Gastroesophageal sphincter (tissue), 4 donors: ENCODE results near the gene ADGRG7. TPM values are rescaled to one million over a fixed set of nuclear protein-coding genes. Genes with fewer than 3 reads are reported as not detected.
"Not testable (repeated sequence)": the region's sequence is repeated elsewhere in the genome, so short reads cannot be mapped to it uniquely, and the experiment has no call there.

Source experiments
- ATAC-seq: fragments of 150-250 bp; one replicate; pipeline ENCODE4 v1.9.1; 2016; ENCODE audit warnings: mild to moderate bottlenecking, moderate library complexity
- H3K27ac ChIP-seq, 4 donors: fragments of 200-600 bp; sonication (generic) in 3 of 4; 1 replicate in 3 of 4; 2 replicates in 1 of 4; pipeline ENCODE4 v1.5.1; 2016 to 2019
- H3K27me3 ChIP-seq: fragments of 200-600 bp; sonication (generic); one replicate; pipeline ENCODE4 v1.5.1; 2019
- H3K36me3 ChIP-seq, 2 donors: fragments of 200-600 bp; sonication (generic); one replicate each; pipeline ENCODE4 v1.5.1; 2019; ENCODE audit warnings: control low read depth in 1 of 2
- H3K4me1 ChIP-seq, 3 donors: fragments of 200-600 bp; sonication (generic); 1 replicate in 2 of 3; 2 replicates in 1 of 3; pipeline ENCODE4 v1.5.1; 2016 to 2019; ENCODE audit warnings: control low read depth in 2 of 3
- H3K4me3 ChIP-seq, 2 donors: fragments of 200-600 bp; sonication (generic); one replicate each; pipeline ENCODE4 v1.5.1; 2019; ENCODE audit warnings: mild to moderate bottlenecking in 1 of 2, moderate library complexity in 1 of 2
- H3K9me3 ChIP-seq, 3 donors: fragments of 200-600 bp; sonication (generic); one replicate each; pipeline ENCODE4 v1.5.1; 2017 to 2019; ENCODE audit warnings: control low read depth in 2 of 3
- CTCF ChIP-seq, 4 experiments: fragments of 200-600 bp in 2 of 4; fragments of 450-650 bp in 2 of 4; sonication (generic) in 1 of 4; IDR thresholded peaks; one replicate each; pipeline ENCODE4 v1.5.1; 2017 to 2019; ENCODE audit warnings: antibody characterized with exemption in 4 of 4, mild to moderate bottlenecking in 2 of 4, moderate library complexity in 2 of 4
- EP300 ChIP-seq: sonication (generic); formaldehyde crosslinking; IDR thresholded peaks from one replicate; pipeline ENCODE4 v1.6.1; 2017; ENCODE audit warnings: antibody characterized with exemption, mild to moderate bottlenecking
- POLR2A ChIP-seq, 2 donors: fragments of 450-650 bp; IDR thresholded peaks; one replicate each; pipeline ENCODE4 v1.6.1; 2017; ENCODE audit warnings: antibody characterized with exemption in 2 of 2, mild to moderate bottlenecking in 2 of 2, moderate library complexity in 1 of 2
- POLR2AphosphoS5 ChIP-seq: sonication (generic); formaldehyde crosslinking; IDR thresholded peaks from one replicate; pipeline ENCODE4 v1.6.1; 2017; ENCODE audit warnings: antibody characterized with exemption
- WGBS, 2 donors: methylation state at CpG; one replicate each; pipeline ENCODE4 v1.1.5; 2018; ENCODE audit warnings: low coverage in 1 of 2; 5-methylcytosine and 5-hydroxymethylcytosine counted together
- total RNA-seq, 4 donors: library from RNA; depleted of rRNA; stranded (reverse); fragments of >200 nt; gene quantifications; one replicate each; pipeline ENCODE4 v1.1.0, GENCODE V29; 2016

Gene ADGRG7
- total RNA-seq, 4 donors from 2014 or later: 0.13 TPM; not detected in 3

GRCh38 chr3:100580147-100580546, 29.3 kb upstream of the ADGRG7 start:
- TF ChIP-seq EP300 (no peak), CTCF (IDR thresholded peaks at IDR 0.05) (no peak), POLR2AphosphoS5 (no peak), POLR2A (IDR thresholded peaks at IDR 0.05) (no peak)
- Histone ChIP-seq H3K27ac (no peak overlapping the region), H3K27me3 (no peaks in the 10 kb centered on the region), H3K4me1 (no peaks in the 10 kb centered on the region), H3K9me3 (no peaks in the 10 kb centered on the region), H3K4me3 (no peak overlapping the region), H3K36me3 (peaks cover 0 to 13% of the 10 kb centered on the region in 2 donors)
- ATAC-seq: no peak
- 28 to 53% methylated on average over 2 of the region's 2 CpGs for WGBS, 2 donors

GRCh38 chr3:100581650-100582049, 27.8 kb upstream of the ADGRG7 start:
- Histone ChIP-seq H3K27ac (no peak overlapping the region), H3K4me3 (no peak overlapping the region), H3K9me3 (no peaks in the 10 kb centered on the region), H3K27me3 (no peaks in the 10 kb centered on the region), H3K36me3 (peaks cover 0 to 13% of the 10 kb centered on the region in 2 donors), H3K4me1 (no peaks in the 10 kb centered on the region)
- TF ChIP-seq POLR2A (IDR thresholded peaks at IDR 0.05) (no peak), CTCF (IDR thresholded peaks at IDR 0.05) (no peak), EP300 (no peak), POLR2AphosphoS5 (no peak)
- WGBS, 2 donors: 60% methylated on average over 1 of the region's 1 CpG; no CpG with 5 or more reads in 1 of the 2 donors
- ATAC-seq: no peak

GRCh38 chr3:100582157-100582556, 27.2 kb upstream of the ADGRG7 start:
- H3K36me3 ChIP-seq: peaks cover 0 to 13% of the 10 kb centered on the region in 2 donors
- not testable (repeated sequence) for H3K27me3 ChIP-seq, H3K4me1 ChIP-seq, H3K9me3 ChIP-seq, H3K27ac ChIP-seq, ATAC-seq, H3K4me3 ChIP-seq
- 89 to 90% methylated on average over 6 to 7 of the region's 10 CpGs for WGBS, 2 donors

GRCh38 chr3:100584101-100584660, 25.2 kb upstream of the ADGRG7 start:
- WGBS, 2 donors: 81 to 90% methylated on average over 3 of the region's 3 CpGs
- Histone ChIP-seq H3K4me1 (no peaks in the 10 kb centered on the region), H3K4me3 (no peak overlapping the region), H3K27me3 (no peaks in the 10 kb centered on the region), H3K27ac (no peak overlapping the region), H3K36me3 (no peaks in the 10 kb centered on the region), H3K9me3 (no peaks in the 10 kb centered on the region)
- ATAC-seq: no peak
- TF ChIP-seq POLR2A (IDR thresholded peaks at IDR 0.05) (no peak), POLR2AphosphoS5 (no peak), EP300 (no peak), CTCF (IDR thresholded peaks at IDR 0.05) (no peak)

GRCh38 chr3:100586832-100587231, 22.6 kb upstream of the ADGRG7 start:
- Histone ChIP-seq H3K4me3 (no peak overlapping the region), H3K36me3 (no peaks in the 10 kb centered on the region), H3K9me3 (no peaks in the 10 kb centered on the region), H3K4me1 (no peaks in the 10 kb centered on the region), H3K27ac (no peak overlapping the region), H3K27me3 (no peaks in the 10 kb centered on the region)
- 100% methylated on average over 1 of the region's 3 CpGs for WGBS, 2 donors
- no peak for ATAC-seq
- TF ChIP-seq EP300 (no peak), CTCF (IDR thresholded peaks at IDR 0.05) (no peak), POLR2AphosphoS5 (no peak), POLR2A (IDR thresholded peaks at IDR 0.05) (no peak)
